K562 (cell line): Measurements from ENCODE around the gene UBR1. TPM values are rescaled to one million over a fixed set of nuclear protein-coding genes. Genes with fewer than 3 reads are reported as not detected.

Experiments used
- ATAC-seq: fragments of 200-7000 bp; cut with Tn5 transposase; 3 replicates; pipeline ENCODE4 v1.9.1; 2020; ENCODE audit warnings: moderate library complexity
- BruUV-seq: library from RNA; stranded (reverse); fragments of 400-500 nt; replicated peaks from 2 replicates; lab custom pipeline; 2021; lab: Mats Ljungman, UMichigan
- CTCF ChIA-PET: fragments of 300-600 bp; formaldehyde crosslinking; extraction: SDS; loops from one replicate; lab custom pipeline; 2021; ENCODE audit warnings: low intra/inter-chr PET ratio; lab: Yijun Ruan, JAX
- POLR2A ChIA-PET: fragments of 300-600, 350-650 bp; sonication (Branson Sonifier 250); formaldehyde crosslinking; extraction: SDS; loops from one replicate; lab custom pipeline; 2021; ENCODE audit warnings: antibody characterized with exemption, inconsistent platforms; lab: Yijun Ruan, JAX
- DNase-seq, 4 experiments: peaks; one replicate each; pipeline versions ENCODE4 v3.0.0 to v3.0.0-alpha.2; 2011 to 2018; ENCODE audit warnings: low spot score in 3 of 4, mixed read lengths in 3 of 4; ENCODE audit errors: extremely low read depth in 1 of 4
- FAIRE-seq: peaks from 2 replicates; lab custom pipeline; 2011; peaks lifted over from hg19 to GRCh38; lab: Jason Lieb, UNC
- H2AFZ ChIP-seq: 2 replicates; pipeline ENCODE4 v1.6.0; 2011; ENCODE audit warnings: low read depth, low read length, control low read depth, inconsistent platforms
- H3K27ac ChIP-seq: fragments of 200-600 bp; 3 replicates; pipeline ENCODE4 v1.8.0; 2011; ENCODE audit warnings: low read depth, mild to moderate bottlenecking, control low read depth, inconsistent platforms, low read length, moderate library complexity, mixed read lengths; ENCODE audit errors: extremely low read depth
- H3K27me3 ChIP-seq, 2 experiments: fragments of 300-600 bp in 1 of 2; 2 replicates in 1 of 2; 3 replicates in 1 of 2; pipeline versions ENCODE4 v1.6.0 to v1.8.0; 2011; ENCODE audit warnings: inconsistent platforms in 2 of 2, low read length in 2 of 2, mild to moderate bottlenecking in 1 of 2, mixed read lengths in 1 of 2, moderate library complexity in 1 of 2; ENCODE audit not compliant: control insufficient read depth in 2 of 2, insufficient read depth in 2 of 2
- H3K36me3 ChIP-seq: fragments of 300-600 bp; 3 replicates; pipeline ENCODE4 v1.8.0; 2011; ENCODE audit warnings: mild to moderate bottlenecking, low read length, inconsistent platforms; ENCODE audit not compliant: control insufficient read depth, insufficient read depth
- H3K4me1 ChIP-seq, 2 experiments: fragments of 200-600 bp in 1 of 2; replicated peaks in 1 of 2; 2 replicates in 1 of 2; 3 replicates in 1 of 2; pipeline versions ENCODE4 v1.5.1 to v1.8.0; 2011; ENCODE audit warnings: inconsistent platforms in 2 of 2, low read length in 2 of 2, mild to moderate bottlenecking in 1 of 2, mixed read lengths in 1 of 2, moderate library complexity in 1 of 2; ENCODE audit not compliant: control insufficient read depth in 2 of 2, insufficient read depth in 2 of 2
- H3K4me2 ChIP-seq: 2 replicates; pipeline ENCODE4 v1.6.1; 2011; ENCODE audit warnings: low read length, control low read depth, inconsistent platforms, mixed read lengths; ENCODE audit not compliant: insufficient read depth
- H3K4me3 ChIP-seq: fragments of 200-600 bp; sonication (generic), shearing (Covaris generic); 2 replicates; pipeline ENCODE4 v1.5.1; 2016; ENCODE audit warnings: control low read depth, inconsistent platforms
- H3K79me2 ChIP-seq: fragments of 200-600 bp; 3 replicates; pipeline ENCODE4 v1.8.0; 2011; ENCODE audit warnings: low read length, inconsistent platforms; ENCODE audit not compliant: control insufficient read depth, insufficient read depth
- H3K9ac ChIP-seq, 2 experiments: 2 replicates each; pipeline versions ENCODE4 v1.6.0 to v1.6.1; 2011; ENCODE audit warnings: low read depth in 2 of 2, low read length in 2 of 2, control low read depth in 1 of 2, inconsistent platforms in 1 of 2, mild to moderate bottlenecking in 1 of 2, mixed read lengths in 1 of 2; ENCODE audit not compliant: insufficient read depth in 1 of 2
- H3K9me1 ChIP-seq: one replicate; pipeline ENCODE4 v1.6.0; 2011; ENCODE audit warnings: inconsistent platforms, mild to moderate bottlenecking, low read length, moderate library complexity; ENCODE audit not compliant: control insufficient read depth, insufficient read depth
- H3K9me3 ChIP-seq: replicated peaks from 2 replicates; pipeline ENCODE4 v1.5.1; 2011; ENCODE audit warnings: low read depth, low read length, inconsistent platforms; ENCODE audit not compliant: control insufficient read depth, insufficient read depth
- H4K20me1 ChIP-seq: replicated peaks from 2 replicates; pipeline ENCODE4 v1.6.1; 2011; ENCODE audit warnings: low read length, inconsistent platforms, mixed read lengths; ENCODE audit not compliant: control insufficient read depth, insufficient read depth
- BCOR ChIP-seq: fragments of 450-650 bp; IDR thresholded peaks from 2 replicates; pipeline ENCODE4 v1.6.1; 2016
- DMBX1 ChIP-seq: fragments of 250-450 bp; sonication (Bioruptor Pico); IDR thresholded peaks from 2 replicates; pipeline ENCODE4 v1.8.0; 2022; ENCODE audit warnings: inconsistent platforms, mild to moderate bottlenecking, moderate library complexity, borderline replicate concordance
- DNMT1 ChIP-seq: fragments of 450-650 bp; IDR thresholded peaks from 2 replicates; pipeline ENCODE4 v1.6.1; 2016; ENCODE audit warnings: antibody characterized with exemption, mild to moderate bottlenecking
- ELK3 ChIP-seq: fragments of 450-650 bp; formaldehyde crosslinking; IDR thresholded peaks from 2 replicates; pipeline ENCODE4 v1.4.0; 2020; ENCODE audit warnings: mild to moderate bottlenecking
- ETV6 ChIP-seq, 3 experiments: fragments of 150-350 bp in 1 of 3; sonication (generic) in 1 of 3; formaldehyde crosslinking in 1 of 3; IDR thresholded peaks; 2 replicates each; pipeline versions ENCODE4 v1.6.1 to v1.8.0; 2014 to 2022; ENCODE audit warnings: borderline replicate concordance in 2 of 3, low read depth in 2 of 3, antibody characterized with exemption in 1 of 3, low read length in 1 of 3, mild to moderate bottlenecking in 1 of 3, missing genetic modification reagents in 1 of 3
- HDAC2 ChIP-seq: fragments of 450-650 bp; IDR thresholded peaks from 2 replicates; pipeline ENCODE4 v1.6.1; 2016; ENCODE audit warnings: mild to moderate bottlenecking
- HMG20B ChIP-seq: fragments of 250-450 bp; sonication (Bioruptor Pico); IDR thresholded peaks from 2 replicates; pipeline ENCODE4 v1.5.0; 2021; ENCODE audit warnings: mild to moderate bottlenecking
- KLF10 ChIP-seq: fragments of 250-450 bp; sonication (Bioruptor Pico); IDR thresholded peaks from 2 replicates; pipeline ENCODE4 v1.6.1; 2021; ENCODE audit warnings: matching md5 sums
- NEUROD1 ChIP-seq: fragments of 150-350 bp; IDR thresholded peaks from 2 replicates; pipeline ENCODE4 v1.6.1; 2014; ENCODE audit warnings: borderline replicate concordance, low read length, low read depth; ENCODE audit not compliant: partially characterized antibody
- NKRF ChIP-seq: fragments of 450-650 bp; IDR thresholded peaks from 2 replicates; pipeline ENCODE4 v1.6.1; 2016; ENCODE audit warnings: borderline replicate concordance
- SNAPC5 ChIP-seq: fragments of 250-450 bp; sonication (Bioruptor Pico); IDR thresholded peaks from 2 replicates; pipeline ENCODE4 v1.8.0; 2021; ENCODE audit warnings: moderate library complexity, mild to moderate bottlenecking, inconsistent platforms
- WGBS: fragments of 100-300 bp; shearing (Covaris generic); methylation state at CpG from one replicate; pipeline ENCODE4 v1.1.6; 2016; ENCODE audit warnings: low coverage, mixed read lengths; ENCODE audit not compliant: insufficient coverage; ENCODE audit errors: missing lambda C conversion rate; 5-methylcytosine and 5-hydroxymethylcytosine counted together
- in situ Hi-C: fragments of 300-500 bp; cut with MboI; formaldehyde crosslinking; loops from 4 replicates; pipeline ENCODE4 v1.15.0; 2018; ENCODE audit warnings: inconsistent platforms, mixed read lengths
- intact Hi-C: fragments of 100-400 bp; cut with micrococcal nuclease; formaldehyde crosslinking; loops from 2 replicates; pipeline ENCODE4 v1.14.2; 2022
- polyA plus RNA-seq, 8 experiments: library from polyadenylated mRNA; depleted of rRNA in 4 of 8; stranded (reverse) in 5 of 8; unstranded in 3 of 8; fragments of >200 nt; fragmentation: Nextera tagmentation in 2 of 8; fragmentation: Illumina TruSeq in 1 of 8; extraction: Ambion mirVana in 2 of 8; extraction: Trizol in 1 of 8; gene quantifications; 2 replicates each; pipeline versions ENCODE4 v1.2.1 to v1.2.3, GENCODE V29; 2011 to 2014; ENCODE audit warnings: inconsistent platforms in 1 of 8, missing spikeins in 1 of 8
- total RNA-seq, 7 experiments: library from RNA; depleted of rRNA in 6 of 7; stranded (reverse); fragments of >200 nt in 6 of 7; fragmentation: Illumina TruSeq in 2 of 7; extraction: Trizol in 2 of 7; gene quantifications; 2 replicates each; pipeline versions ENCODE4 v1.2.1 to v1.2.3, GENCODE V29; 2011 to 2021; ENCODE audit warnings: low replicate concordance in 1 of 7
- TF ChIP-seq, protein P1 (sequence below): sonication (generic); formaldehyde crosslinking; IDR thresholded peaks from 2 replicates; pipeline ENCODE4 v1.8.0; 2023; ENCODE audit warnings: missing genetic modification reagents, mild to moderate bottlenecking, borderline replicate concordance

The UBR1 gene
- total and polyA plus RNA-seq, 9 of the 15 experiments (the other 6 are each of a cell fraction or from before 2014, with no cell fraction given) = 5.8 to 30.7 (median 15.3) TPM

DNA sequence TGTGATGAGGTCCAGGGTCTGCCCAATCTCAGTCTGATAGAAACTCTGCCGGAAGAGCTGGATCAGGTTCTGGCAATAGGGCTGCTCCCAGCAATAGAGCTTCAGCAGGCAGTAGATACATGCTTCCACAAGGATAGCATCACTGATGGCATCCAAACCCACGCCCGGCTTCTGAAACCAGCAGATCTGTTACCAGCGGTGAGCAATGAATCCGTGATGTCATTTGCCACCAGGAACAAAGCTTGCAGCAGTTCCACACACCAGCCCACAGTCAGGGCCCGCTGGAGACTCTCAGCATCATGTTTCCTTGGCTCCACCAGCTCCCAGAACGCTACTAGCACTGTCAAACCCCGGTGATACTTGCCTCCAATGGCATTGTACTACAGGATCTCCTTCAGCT lies 166.0 kb downstream of the UBR1 start:
- H3K9ac ChIP-seq = no peak overlapping the region
- peaks cover 15% of the 10 kb centered on the region; the same call in 1 of the 3 replicates for H3K36me3 ChIP-seq
- DNase-seq = no peak
- H3K9me3 ChIP-seq = no peaks in the 10 kb centered on the region
- no peak overlapping the region for H3K27ac ChIP-seq
- POLR2A ChIA-PET = interaction anchor here (0.6 to 0.7 kb wide), 3 partner anchors 16 to 208 kb away, joined by 3 read pairs; no protein-coding TSS in a partner anchor
- H2AFZ ChIP-seq = no peak overlapping the region
- no peak for ATAC-seq
- no peaks in the 10 kb centered on the region for H3K9me1 ChIP-seq
- 67% methylated on average over 8 of the region's 8 CpGs for WGBS
- in situ Hi-C loops (no loop called here), intact Hi-C loops (no loop called here)
- no peaks in the 10 kb centered on the region for H4K20me1 ChIP-seq
- BruUV-seq = no TSS peak
- FAIRE-seq = no peak
- no peak overlapping the region for H3K4me2 ChIP-seq
- no peak overlapping the region for H3K4me3 ChIP-seq
- CTCF ChIA-PET = no interaction called here
- H3K27me3 ChIP-seq = no peaks in the 10 kb centered on the region
- no peaks in the 10 kb centered on the region for H3K79me2 ChIP-seq
- H3K4me1 ChIP-seq = no peaks in the 10 kb centered on the region
- TF ChIP-seq, protein P1, sequence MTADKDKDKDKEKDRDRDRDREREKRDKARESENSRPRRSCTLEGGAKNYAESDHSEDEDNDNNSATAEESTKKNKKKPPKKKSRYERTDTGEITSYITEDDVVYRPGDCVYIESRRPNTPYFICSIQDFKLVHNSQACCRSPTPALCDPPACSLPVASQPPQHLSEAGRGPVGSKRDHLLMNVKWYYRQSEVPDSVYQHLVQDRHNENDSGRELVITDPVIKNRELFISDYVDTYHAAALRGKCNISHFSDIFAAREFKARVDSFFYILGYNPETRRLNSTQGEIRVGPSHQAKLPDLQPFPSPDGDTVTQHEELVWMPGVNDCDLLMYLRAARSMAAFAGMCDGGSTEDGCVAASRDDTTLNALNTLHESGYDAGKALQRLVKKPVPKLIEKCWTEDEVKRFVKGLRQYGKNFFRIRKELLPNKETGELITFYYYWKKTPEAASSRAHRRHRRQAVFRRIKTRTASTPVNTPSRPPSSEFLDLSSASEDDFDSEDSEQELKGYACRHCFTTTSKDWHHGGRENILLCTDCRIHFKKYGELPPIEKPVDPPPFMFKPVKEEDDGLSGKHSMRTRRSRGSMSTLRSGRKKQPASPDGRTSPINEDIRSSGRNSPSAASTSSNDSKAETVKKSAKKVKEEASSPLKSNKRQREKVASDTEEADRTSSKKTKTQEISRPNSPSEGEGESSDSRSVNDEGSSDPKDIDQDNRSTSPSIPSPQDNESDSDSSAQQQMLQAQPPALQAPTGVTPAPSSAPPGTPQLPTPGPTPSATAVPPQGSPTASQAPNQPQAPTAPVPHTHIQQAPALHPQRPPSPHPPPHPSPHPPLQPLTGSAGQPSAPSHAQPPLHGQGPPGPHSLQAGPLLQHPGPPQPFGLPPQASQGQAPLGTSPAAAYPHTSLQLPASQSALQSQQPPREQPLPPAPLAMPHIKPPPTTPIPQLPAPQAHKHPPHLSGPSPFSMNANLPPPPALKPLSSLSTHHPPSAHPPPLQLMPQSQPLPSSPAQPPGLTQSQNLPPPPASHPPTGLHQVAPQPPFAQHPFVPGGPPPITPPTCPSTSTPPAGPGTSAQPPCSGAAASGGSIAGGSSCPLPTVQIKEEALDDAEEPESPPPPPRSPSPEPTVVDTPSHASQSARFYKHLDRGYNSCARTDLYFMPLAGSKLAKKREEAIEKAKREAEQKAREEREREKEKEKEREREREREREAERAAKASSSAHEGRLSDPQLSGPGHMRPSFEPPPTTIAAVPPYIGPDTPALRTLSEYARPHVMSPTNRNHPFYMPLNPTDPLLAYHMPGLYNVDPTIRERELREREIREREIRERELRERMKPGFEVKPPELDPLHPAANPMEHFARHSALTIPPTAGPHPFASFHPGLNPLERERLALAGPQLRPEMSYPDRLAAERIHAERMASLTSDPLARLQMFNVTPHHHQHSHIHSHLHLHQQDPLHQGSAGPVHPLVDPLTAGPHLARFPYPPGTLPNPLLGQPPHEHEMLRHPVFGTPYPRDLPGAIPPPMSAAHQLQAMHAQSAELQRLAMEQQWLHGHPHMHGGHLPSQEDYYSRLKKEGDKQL = no peak
- TF ChIP-seq DNMT1 = no peak
- TF ChIP-seq ELK3 (CRISPR knock-in tag) = no peak
- TF ChIP-seq BCOR = no peak
- no peak for TF ChIP-seq DMBX1 (CRISPR knock-in tag)
- no peak for TF ChIP-seq NEUROD1
- TF ChIP-seq HMG20B (CRISPR knock-in tag) = no peak
- no peak for TF ChIP-seq ETV6 (IDR thresholded peaks at IDR 0.05; ENCODE audit: borderline replicate concordance in 1 of 2, low read depth in 2 of 2, low read length in 1 of 2)
- no peak for TF ChIP-seq ETV6 (CRISPR knock-in tag; IDR thresholded peaks at IDR 0.05; ENCODE audit: borderline replicate concordance)
- TF ChIP-seq SNAPC5 (CRISPR knock-in tag) = no peak
- TF ChIP-seq NKRF = no peak
- TF ChIP-seq HDAC2 = no peak
- no peak for TF ChIP-seq KLF10 (CRISPR knock-in tag)
